HTERT RPE-1 (cell line): Measurements from ENCODE around the gene PIPOX.

Experiments
- in situ Hi-C: fragments of 300-500 bp; cut with MboI; formaldehyde crosslinking; loops from 4 replicates; pipeline ENCODE4 v1.14.3; 2020; ENCODE audit warnings: low sequenced_read_pairs

The PIPOX gene

DNA sequence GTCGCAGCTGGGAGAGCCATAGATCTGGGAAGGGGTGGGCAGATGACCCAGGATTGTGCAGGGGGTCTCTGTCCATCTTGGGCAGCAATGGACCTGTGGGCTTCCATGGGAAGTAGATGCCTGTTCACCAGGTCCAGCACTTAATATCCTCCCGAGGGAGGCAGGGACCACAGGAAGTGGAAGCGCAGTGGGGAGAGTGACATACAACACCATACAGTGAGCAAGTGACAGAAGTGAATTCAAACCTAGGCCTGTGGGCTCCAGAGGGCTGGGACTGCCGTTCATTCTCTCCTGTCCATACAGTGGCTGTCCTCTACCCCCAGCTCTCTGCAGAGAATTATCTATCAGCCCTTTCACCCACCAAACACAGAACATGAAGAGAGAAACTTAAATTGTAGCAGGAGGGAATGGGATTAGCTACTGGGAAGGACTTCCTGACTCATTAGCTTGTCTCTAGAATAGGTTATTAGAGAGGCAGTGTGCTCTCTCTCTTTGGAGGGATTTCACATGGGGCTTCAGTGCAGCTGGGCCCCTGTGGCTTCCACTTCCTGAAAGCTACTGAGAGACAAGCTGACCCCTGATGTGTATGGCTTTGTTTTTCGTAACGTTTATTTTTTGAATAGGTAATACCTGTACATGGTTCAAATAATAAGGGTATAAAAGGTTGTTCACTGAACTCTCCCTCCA lies 24.0 kb upstream of the PIPOX start:
- in situ Hi-C loops: no loop called here

DNA sequence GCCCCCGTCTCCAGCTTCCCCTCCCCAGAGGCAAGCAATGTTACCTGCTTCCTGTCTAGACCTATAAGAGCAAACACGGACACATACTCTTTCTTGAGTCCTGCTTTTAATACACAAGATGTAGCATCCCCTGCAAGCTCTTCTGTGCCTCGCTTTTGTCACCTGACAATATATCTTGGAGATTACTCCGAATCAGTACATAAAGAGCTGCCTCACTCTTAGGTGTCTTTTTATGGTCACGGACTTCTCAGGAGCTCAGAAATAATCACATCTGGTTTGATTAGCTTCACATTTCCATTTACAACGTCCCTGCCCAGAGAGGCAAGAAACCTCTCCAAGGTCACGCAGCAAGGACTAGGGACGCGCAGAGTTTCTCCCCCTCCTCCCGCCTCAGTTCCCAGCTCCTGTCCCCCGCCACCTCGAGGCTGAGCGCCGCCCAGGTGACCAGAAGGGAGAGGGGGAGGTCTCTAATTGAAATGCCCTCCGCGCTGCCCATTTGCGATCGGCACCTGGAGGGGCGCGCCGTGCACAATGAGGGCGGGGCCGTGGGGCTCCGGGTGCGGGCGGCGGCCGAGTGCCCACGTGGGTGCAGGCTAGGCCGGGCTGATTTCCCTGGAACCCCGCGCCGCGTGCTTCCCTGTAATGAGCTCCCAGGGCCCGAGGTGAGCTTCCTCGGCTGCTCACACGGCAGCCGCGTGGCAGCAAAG lies 23.3 kb upstream of the PIPOX start:
- in situ Hi-C loops: no loop called here

DNA sequence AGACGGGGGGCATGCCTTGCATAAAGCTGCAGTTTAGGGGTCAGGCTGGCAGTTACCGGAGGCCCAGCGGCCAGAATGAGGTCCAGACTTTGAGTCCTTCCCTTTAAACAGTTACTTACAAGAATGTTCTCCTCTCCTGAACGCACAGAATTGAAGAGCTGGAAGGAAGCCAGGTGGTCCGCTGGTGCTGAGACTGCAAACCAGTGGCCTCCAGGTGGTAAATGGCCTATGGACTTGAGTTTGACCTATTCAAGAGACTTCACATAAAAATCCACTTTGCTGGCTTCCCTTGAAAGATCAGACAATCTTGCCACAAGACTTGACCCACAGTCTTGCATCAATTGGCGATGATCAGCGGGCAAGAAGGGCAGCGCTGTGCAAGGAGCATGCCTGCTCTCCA lies 22.4 kb upstream of the PIPOX start:
- in situ Hi-C loops: no loop called here

DNA sequence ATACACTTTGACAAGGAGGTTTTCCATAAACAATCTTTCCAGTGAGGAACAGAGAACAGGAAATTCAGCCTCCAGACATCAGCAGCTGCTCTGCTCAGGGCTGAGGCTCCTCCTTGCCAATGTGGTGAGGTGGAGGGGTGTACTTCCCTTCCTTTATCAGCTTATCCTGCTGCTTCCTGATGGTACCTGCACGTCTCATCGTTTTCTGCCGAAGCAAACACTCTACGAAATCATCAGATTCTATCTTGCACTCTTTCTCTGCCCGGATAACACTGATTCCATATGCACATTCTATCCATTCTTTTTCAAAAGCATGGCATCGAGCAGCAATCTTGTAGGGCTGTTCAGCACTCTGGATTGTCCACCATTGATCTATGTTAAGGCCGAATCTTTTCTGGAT lies 21.7 kb upstream of the PIPOX start:
- in situ Hi-C loops: no loop called here

DNA sequence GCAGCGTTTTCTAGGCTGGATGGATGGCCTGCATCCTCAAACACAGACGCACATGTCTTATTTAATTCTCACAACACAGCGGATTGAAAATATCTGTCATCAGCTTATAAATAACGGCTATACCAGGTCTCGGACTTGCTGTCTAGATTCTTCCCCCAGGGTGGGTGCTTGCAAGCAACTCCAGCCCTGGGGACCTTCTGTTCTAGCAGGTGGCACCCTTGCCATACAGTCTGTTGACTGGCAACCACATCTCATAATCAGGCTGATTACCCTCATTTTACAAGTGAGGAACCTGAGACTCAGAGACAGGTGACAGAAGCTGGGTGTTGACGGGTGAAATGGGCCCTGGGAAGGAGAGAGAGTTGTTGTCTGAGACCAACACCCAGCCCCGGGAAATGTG lies 20.9 kb upstream of the PIPOX start:
- in situ Hi-C loops: no loop called here

DNA sequence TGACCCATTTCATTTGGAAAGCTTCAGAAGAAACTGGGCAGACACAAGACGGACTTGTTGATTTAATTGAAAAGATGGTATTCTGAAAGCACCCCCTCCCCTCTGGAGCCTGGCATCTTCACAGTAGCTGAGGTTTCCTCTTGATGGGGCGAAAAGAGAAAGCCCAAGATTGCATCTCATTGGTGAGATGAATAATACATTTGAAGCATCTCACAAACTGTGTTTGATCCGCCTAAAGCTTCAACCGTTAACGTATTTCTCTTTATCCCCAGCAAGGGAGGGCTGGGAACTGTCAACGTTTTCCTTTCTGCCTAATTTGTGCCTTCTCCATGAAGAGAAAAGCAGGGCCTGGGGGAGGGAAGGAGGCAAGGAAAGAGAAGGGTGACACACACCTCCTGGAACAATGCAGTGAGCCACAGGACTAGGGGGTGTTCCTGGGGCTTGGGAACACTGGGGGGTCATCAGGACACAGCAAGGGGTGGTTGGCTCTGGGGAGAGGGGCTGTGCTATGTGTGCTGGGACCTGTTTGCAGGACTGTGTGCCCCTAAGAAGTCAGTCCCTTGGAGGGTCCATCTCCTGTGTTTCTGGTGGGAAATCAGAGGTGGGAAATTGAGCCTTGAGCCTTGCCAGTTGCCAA lies 18.5 kb upstream of the PIPOX start:
- in situ Hi-C loops: no loop called here

DNA sequence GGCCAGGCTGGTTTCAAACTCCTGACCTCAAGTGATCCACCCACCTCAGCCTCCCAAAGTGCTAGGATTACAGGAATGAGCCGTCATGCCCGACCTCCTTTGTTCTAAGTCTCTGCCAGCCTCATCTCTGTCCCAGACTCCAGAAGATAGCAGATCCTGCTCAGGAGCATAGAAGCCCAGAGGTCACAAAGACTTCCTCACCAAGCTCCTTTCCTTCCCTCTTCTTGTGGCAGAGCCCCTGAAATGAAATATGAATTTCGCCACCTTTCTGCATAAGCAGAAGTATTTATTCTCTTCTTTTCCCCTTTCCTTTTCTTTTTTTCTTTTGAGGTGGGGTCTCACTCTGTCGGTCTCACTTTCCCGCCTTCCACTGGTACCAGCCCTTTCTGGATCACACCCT lies 11.5 kb upstream of the PIPOX start:
- in situ Hi-C loops: no loop called here

DNA sequence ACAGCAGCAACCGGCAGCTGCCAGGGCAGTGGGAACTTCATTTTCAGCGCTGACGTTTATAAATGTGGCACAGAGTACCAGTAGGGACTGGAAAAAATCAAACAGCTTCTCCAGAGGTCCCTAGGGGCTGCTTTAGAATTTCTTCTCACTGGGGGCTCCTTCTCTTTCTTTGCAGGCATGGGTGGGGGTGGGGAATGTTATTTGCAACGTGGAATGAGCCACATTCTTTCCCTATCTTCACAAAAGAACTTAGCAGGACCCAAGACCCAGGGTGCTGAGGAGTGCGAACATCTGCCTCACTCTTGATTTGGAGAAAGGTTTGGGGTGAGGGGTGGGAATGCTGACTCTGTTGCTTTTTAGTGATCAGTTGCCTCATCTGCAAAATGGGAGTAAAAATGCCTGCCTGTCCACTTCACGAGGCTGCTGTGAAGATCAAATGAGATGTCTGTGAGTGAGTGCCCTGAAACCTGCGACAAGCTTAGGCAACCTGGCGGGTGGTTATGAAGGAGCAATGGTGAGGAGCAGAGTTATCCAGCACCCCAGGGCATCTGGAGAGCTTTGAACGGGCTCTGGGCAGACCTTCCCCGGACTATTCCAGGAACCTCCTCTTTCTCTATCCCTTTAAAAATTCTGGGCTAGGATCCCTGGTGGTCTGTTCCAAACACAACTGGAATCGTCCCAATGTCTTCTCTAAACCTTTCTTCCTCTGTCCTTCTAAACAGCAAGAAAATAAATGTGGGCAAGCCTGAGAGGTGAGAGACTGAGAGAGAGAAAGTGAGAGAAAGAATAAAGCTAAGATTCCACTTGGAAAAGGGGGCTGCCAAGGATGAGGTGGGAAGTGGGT lies 10.7 kb upstream of the PIPOX start:
- in situ Hi-C loops: no loop called here

DNA sequence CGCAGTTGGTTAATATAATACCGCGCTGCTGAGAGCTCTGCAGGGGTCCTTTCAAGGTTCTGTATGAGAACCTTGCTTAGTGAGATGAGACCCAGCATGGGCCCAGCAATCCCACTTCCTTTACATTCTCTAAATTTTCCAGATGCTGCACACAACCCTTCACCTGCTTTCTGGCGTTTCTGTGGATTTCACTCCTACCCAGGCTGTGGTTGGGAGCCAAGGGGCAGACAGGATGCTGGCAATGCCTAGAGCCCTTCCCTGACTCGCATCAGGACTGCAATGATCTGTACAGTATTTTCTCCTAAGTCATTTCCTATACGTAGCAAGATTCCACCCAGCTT lies 10.1 kb upstream of the PIPOX start:
- in situ Hi-C loops: no loop called here

DNA sequence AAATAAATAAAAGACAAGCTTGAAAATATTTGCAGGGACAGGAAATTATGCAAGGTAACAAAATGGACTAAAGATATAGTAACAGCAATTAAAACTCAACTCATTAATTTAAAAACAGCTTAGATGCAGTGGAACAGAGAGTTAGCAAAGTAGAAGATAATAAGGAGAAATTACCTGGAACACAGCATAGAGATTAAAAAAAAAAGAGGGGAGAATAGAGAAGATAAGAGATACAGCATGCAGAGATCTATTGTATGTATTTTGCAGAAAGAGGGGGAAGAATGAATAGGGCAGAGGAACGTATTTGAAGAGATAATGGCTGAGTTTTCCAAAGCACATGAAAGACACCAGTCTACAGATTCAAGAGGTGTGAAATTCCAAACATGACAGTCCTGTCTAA lies 8.4 kb upstream of the PIPOX start:
- in situ Hi-C loops: no loop called here

DNA sequence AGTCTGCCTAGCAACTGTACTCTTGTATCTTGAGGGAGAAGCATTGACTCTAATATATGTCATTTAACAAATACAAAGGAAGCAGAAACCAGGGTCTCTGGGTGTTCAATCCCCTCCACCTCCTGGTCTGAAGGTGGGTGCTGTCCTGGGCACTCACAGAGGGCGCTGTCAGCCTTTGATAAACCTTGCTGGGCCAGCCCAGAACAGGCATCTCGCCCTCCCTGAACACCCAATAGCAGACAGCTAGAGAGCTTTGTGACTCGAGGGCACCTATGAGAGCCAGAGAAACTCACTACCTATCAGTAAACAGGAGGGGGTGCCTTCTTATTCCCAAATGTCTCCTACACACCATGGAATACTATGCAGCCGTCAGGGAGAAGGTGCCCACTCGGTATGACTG lies 6.4 kb upstream of the PIPOX start:
- in situ Hi-C loops: no loop called here

DNA sequence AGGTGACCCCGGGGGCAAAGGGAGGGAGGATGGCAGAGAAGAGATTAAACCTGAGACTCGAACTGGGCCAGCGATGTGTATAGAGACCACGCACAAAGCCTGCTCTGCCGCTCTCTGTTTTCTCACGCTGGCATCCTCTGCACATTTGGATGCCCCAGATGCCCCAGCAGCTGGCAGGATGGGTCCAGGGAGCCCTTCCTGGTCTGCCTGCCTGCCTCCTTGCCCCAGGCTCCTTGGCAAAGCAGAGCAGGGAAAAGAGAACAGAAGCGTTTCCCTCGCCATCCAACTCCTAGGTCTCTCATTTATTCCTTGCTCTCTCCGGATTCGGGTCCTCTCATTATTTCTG lies 5.2 kb upstream of the PIPOX start:
- in situ Hi-C loops: no loop called here

DNA sequence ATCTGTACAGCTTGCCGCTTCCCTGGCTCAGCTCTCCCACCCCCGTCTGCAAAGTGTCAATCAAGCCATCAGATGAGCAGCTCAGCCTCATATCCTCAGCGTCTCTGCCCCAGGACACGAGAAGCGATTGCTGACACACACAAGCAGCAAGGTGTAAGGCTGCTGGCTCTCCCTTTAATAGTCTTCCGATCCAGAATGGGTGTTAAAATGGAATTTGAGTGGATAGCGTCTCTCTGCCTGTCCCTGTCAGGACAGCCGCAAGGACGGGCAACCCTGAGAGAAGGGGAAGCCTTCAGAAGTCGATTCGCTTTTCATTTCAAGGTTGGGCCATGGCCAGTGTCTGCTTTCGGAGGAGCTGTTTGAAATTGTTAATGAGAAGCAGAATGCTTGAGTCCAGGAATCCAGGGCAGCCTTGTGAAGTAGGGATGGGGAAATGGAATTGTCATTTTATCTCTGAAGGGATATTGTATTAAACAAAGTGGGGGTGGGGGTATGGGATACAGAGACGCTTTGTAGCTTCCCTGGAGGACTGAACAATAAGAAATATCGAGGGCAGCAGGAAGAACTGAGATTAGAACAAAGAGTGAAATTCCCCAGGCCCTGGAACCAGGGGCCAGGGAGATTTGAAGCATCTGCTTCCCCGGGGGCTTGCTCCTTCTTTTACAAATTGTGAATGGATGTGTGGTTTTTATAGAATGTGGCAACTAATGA lies 4.7 kb upstream of the PIPOX start:
- in situ Hi-C loops: no loop called here

DNA sequence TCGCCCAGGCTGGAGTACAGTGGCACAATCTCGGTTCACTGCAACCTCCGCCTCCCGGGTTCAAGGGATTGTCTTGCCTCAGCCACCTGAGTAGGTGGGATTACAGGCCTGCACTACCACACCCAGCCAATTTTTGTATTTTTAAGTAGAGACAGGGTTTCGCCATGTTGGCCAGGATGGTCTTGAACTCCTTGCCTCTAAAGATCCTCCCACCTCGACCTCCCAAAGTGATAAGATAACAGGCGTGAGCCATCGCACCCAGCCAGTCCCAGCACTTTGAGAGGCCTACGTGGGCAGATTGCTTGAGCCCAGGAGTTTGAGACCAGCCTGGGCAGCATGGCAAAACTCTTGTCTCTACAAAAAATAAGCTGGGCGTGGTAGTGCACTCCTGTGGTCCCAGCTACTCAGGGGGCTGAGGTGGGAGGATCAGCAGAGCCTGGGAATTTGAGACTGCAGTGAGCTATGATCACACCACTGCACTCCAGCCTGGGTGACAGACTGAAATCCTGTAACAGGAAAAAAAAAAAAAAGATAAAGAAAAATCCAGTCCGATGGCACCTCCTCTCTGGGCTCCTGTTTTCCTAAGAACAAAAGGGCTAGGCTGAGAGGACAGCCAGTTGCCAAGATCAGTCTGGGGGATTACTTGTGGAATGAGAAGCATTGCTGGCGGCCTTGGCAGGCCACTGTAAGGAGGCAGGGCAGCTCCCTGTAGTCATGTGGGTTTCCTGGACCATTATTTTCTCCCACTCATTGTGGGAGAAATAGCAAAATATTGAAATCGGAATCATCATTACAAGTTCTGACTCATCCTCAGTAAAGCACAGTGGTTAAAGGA lies 3.0 kb upstream of the PIPOX start:
- in situ Hi-C loops: no loop called here

DNA sequence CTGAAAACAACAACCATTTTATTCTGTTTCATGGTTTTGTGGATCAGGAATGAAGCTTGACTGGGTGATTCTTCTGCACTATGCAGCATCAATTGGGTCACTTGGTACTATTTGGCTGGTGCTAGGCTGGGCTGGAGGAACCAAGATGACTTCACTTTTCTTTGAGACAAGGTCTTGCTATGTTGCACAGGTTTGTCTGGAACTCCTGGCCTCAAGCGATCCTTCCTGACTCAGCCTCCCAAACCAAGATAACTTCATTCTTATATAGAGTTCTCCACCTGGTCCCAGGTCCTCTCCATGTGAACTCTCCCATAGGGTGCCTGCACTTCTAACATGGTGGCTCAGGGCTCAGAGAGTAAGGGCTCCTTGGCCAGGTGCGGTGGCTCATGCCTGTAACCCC lies 1.9 kb upstream of the PIPOX start:
- in situ Hi-C loops: no loop called here

DNA sequence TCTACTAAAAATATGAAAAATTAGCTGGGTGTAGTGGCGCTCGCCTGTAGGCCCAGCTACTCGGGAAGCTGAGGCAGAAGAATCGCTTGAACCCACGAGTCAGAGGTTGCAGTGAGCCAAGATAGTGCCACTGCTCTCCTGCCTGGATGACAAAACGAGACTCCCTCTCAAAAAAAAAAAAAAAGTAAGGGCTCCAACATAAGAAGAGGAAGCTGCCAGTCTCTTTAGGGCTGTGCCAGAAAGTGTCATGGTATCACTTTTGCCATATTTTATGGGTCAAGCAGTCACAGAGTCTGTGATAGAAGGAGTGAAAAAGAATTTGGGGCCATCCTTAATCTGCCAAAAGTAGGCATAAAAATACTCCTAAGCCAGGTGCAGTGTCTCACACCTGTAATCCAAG lies 1.4 kb upstream of the PIPOX start:
- in situ Hi-C loops: no loop called here

DNA sequence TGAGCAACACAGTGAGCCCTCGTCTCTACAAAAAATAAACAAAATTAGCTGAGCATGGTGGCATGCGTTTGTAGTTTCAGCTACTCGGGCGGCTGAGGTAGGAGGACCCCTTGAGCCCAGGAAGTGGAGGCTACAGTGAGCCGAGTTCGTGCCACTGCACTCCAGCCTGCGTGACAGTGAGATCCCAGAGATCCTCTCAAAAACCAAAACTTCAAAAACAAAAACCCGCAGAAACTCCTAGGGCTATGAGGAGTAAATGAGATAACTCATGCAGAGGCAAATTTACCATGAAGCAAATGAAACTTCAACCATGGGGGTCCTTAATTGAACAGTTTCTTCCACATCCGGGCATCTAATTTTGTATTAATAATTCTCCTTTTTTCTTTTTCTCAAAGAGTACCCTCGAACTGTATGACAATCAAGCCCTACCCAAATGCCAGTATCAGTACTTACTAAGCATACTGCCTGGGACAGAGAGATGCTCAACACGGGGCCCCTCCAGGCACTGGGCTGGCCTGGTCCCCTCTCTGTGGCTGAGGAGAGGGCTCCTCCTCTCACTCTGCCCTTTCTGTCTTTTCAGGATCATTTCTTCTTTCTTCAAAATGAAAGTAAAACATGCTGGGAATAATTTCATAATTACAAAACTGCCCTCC lies 789 bp upstream of the PIPOX start:
- in situ Hi-C loops: no loop called here

DNA sequence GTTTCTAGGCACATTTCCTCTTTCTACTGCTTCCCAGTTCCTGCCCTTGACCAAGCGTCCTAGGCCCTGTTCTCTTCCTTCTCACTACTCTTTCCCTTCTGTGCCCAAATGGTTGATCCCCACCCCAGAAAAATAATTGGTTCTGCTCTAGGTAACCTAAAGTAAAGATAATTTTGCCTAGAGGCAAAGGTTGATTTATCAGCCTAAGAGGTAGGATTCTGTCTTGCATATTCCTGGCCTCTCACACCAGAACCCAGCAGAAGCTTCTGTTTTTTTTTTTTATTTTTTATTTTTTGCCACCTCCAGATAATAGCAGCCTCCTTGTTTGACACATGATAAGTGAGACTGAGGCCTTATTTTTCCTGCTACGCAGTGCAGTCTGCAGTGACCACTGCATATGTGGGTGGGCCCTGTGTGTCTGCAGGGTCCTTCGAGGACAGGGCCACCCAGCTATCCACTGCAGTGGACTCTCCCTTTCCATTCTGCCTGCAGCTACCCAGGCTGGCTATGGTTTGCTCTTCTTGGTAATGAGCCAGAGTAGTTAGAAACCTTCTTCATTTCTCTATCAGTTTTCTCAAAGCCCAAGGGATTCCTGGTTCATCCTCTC lies 701 bp downstream of the PIPOX start:
- in situ Hi-C loops: no loop called here

DNA sequence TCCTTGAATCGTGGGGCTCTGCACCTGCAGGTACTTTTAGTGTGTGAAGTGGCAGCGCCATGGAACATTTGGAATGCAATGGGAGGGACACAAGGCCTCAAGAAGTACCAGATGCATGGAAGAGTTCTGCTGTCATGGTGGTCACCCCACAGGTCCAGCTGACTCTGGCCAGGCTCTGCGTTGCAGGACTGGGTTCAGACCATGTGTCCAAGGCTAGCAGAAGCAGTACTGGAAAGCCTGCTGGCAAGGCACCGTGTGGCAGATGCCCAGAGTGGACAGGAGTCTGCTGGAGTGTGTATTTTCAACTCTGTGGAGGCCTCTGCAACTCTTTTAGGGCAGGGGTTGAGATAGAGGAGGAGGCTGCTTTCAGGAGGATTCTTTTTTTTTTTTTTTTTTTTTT lies 2.1 kb downstream of the PIPOX start:
- in situ Hi-C loops: no loop called here
